ENCODE results near the gene NCEH1.

Gene NCEH1

DNA sequence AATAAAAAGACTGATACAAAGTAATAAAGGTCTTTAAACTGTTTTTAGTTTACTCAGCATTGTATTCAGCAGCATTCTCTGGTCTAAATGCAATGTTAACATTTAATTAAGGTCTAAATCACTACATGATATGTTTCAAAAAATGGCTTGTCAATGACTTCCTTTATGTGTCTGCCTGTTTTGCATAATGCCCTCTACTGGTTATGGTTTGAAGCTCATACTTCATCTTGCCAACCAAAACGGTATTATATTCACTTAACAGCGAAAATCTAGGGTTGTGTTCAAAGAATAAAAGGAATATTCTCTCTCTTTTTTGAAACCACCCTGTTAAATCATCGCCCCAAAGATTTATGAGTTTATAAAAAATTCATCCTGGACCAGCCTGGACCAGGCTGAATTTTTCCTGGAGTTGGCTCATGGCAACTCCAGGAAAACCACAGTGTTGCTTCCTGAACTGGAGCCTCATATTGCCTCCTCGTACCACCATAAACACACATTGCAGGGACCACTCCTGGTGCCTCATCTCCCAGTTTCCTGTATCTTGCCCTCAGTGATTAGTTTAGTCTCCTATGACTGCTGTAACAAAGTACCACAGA lies 6.7 kb upstream of the NCEH1 start:
- peak; percentile 16 for DNase-seq (ENCODE audit: low read depth)
- TF ChIP-seq, protein P1, sequence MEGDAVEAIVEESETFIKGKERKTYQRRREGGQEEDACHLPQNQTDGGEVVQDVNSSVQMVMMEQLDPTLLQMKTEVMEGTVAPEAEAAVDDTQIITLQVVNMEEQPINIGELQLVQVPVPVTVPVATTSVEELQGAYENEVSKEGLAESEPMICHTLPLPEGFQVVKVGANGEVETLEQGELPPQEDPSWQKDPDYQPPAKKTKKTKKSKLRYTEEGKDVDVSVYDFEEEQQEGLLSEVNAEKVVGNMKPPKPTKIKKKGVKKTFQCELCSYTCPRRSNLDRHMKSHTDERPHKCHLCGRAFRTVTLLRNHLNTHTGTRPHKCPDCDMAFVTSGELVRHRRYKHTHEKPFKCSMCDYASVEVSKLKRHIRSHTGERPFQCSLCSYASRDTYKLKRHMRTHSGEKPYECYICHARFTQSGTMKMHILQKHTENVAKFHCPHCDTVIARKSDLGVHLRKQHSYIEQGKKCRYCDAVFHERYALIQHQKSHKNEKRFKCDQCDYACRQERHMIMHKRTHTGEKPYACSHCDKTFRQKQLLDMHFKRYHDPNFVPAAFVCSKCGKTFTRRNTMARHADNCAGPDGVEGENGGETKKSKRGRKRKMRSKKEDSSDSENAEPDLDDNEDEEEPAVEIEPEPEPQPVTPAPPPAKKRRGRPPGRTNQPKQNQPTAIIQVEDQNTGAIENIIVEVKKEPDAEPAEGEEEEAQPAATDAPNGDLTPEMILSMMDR (IDR thresholded peaks at IDR 0.05; ENCODE audit: insufficient read depth, low read depth, low read length, missing control alignments) = peak; percentile 33
- no peak overlapping the region for H3K4me3 ChIP-seq (ENCODE audit: low read depth, low read length)

DNA sequence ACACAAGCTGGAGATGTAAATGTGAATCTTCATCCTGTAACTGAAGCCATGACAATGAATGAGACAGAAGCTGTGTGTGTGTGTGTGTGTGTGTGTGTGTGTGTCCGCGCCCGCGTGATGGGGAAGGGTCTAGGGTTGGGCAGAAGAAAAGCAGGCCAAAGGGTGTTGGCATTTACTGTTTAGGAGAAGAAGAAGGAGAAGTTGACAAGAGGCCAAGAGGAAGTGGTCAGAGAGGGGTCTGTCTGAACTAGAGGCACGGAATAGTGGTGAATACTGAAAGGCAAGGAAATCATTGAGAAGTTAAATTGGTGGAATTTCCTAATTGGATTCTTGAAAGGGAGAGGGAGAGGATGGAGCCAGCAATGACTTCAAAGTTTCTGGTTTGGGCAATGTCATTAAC lies 5.6 kb upstream of the NCEH1 start:
- no peak for DNase-seq (ENCODE audit: low read depth)
- no peak overlapping the region for H3K4me3 ChIP-seq (ENCODE audit: low read depth, low read length)
- TF ChIP-seq, protein P1 (IDR thresholded peaks at IDR 0.05; ENCODE audit: insufficient read depth, low read depth, low read length, missing control alignments) = no peak

DNA sequence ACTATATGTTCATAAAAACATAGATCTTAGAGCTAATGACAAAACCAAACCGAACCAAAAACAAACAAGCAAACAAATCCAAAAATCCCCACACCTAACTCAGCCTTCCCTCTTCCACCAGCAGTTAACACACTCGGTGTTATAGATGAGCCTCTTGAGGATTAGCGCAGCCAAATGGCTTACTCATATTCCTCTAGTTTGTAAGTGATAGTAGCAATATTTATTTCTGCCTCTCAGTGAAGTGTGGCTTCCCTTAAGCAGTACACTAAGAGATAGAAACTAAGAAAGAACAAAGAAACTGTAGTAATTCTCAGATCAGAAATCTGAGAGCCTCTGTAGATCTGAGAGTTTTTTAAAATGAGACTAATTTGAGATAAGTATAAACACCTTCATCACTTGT lies 2.4 kb upstream of the NCEH1 start:
- DNase-seq (ENCODE audit: low read depth) = peak; percentile 18

DNA sequence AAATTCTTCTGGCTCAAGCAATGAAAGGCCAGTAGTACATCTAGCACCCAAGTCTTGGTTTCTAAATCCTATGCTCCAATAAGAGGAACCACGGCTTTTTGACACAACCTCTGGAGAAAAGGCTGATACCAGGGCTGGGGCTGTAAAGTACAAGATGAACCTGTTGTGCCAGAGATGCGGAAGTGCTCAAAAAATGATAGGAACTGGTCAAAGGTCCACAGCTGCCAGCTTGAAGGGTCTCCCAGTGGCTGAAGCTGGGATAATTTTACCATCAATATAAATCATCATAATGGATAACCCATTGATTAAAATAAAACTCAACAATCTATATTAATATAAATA lies 558 bp upstream of the NCEH1 start:
- DNase-seq (ENCODE audit: low read depth) = peak; percentile 26
- peak overlapping the region; percentile 84 for H3K4me3 ChIP-seq (ENCODE audit: low read depth, low read length)
- TF ChIP-seq, protein P1 (IDR thresholded peaks at IDR 0.05; ENCODE audit: insufficient read depth, low read depth, low read length, missing control alignments) = no peak

More for the DNA sequence above, 2.4 kb upstream of the NCEH1 start:
- TF ChIP-seq, protein P1 (IDR thresholded peaks at IDR 0.05; ENCODE audit: insufficient read depth, low read depth, low read length, missing control alignments) = no peak
- H3K4me3 ChIP-seq (ENCODE audit: low read depth, low read length) = no peak overlapping the region

DNA sequence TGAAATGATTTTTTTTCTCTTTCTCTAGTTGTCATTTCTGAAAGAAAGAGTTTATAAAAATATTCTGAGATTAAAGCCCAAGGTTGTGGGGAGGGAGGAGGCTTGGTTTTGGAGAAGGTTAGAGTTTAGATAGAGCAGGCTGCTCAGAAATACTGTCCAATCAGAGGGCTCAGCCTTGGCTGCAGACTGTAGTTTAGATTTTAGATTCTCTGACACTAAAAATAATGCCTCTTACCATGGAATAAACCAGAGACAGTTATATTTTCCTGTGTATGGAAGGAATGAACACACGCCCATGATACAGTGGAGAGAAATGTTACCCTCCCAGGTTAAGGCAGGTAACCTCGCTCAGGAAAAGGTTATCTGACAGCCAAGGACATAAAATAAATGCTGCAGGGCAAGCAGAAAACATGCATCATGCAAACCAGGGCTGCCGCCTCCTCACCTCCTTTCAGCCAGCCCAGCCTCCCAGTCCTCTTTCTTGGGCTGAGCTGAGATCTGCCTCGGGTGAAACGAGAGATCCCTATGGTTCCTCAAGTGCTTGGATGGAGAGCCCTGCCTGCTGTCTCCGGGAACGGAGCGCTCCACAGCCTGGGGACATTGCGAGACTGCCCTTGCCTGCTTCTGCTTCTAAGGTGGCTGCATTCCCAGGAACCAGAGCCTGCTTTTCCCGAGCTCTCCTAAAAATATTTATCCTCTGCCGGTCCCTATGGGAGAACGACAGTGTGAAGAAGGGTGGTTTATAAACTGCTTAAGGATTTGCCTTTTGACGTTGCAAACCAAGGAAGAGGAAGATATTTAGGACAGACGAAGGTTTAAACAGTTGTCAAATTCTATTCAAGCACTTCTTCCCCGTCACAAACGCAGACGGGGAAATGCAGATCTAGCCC lies 848 bp downstream of the NCEH1 start:
- peak; percentile 15 for DNase-seq (ENCODE audit: low read depth)
- TF ChIP-seq, protein P1 (IDR thresholded peaks at IDR 0.05; ENCODE audit: insufficient read depth, low read depth, low read length, missing control alignments) = no peak
- peak overlapping the region; percentile 84 for H3K4me3 ChIP-seq (ENCODE audit: low read depth, low read length)

DNA sequence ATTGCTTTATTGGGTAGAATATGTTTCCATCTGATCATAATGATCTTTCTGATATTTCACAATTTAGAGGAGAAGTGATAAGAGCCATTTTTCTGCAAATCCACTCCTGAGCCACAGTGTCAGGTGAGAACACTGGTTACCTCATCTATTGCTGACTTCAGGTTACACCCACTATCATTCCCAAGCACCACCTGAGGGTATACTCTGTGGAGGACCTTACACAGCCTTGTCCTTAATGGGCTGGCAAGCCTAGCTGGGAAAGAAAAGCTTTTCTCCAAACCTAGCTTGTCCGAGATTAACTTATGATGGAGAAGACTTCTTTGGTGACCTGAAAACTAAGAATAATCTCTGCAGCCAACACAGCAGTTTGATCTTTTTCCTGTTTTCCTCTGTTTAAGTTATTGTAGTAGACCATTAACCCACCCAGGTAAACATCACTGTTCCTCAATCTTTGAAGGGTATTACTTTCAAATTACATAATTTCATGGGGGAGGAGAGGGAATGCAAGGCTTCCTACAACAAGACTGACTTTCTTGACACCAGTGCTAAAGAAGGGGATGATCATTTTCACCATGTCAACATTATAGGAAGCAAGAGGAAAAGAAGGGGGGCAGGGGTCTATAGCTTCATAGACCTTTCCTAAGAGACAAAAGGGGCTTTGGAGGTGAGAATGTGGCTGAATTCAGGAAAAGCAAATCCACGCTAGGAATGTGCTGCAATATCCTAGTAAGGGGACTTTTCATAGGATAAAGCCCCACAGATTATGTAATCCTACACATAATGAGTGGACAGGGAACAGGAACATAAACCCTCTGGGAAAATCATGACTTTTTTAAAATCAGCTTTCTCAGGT lies 1.7 kb downstream of the NCEH1 start:
- no peak overlapping the region for H3K4me3 ChIP-seq (ENCODE audit: low read depth, low read length)
- TF ChIP-seq, protein P1 (IDR thresholded peaks at IDR 0.05; ENCODE audit: insufficient read depth, low read depth, low read length, missing control alignments) = no peak
- DNase-seq (ENCODE audit: low read depth) = no peak
